NCI-H446 treated with DMSO at 0.1 percent for 48 hours (cell line): Measurements from ENCODE around the gene RHOH.

Experiments used
- DNase-seq: peaks from one replicate; lab custom pipeline; 2025; lab: John Stamatoyannopoulos, UW

Gene RHOH

DNA sequence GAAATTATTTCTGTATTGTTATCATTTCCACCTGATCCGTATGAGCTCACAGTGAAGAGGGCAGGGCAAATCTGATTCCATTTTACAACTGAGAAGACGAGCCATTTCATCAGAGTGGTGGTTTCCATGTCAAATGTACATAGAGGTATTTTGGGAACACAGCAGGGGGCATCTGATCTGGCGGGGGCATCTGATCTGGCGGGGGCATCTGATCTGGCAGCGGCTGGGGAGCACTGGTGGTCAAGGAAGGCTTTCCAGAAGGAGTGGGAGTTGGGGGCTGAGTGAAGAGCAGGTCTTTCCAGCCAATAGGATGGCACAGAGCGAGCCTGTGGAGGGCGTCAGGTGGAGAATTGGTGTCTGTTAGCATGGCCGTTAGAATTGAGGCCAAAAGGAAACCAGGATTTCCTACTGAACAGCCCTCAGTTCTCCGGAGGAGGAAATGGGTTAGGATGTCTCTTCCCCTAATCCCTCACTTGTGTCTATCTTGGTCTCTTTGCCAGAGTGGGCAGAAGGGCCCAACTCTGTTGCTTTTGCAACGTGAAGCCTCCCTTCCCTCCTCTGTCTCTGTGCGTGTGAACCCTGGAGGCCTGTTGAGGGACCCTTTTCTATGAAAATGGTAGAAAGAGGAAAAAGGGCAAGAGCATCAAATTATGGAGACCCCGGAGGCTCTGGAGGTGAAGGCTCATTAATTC lies 41.3 kb downstream of the RHOH start:
- DNase-seq: no peak

GRCh38 chr4:40238700-40239548 lies 42.1 kb downstream of the RHOH start:
- DNase-seq: no peak

- no peak for DNase-seq
Observed at GRCh38 chr4:40240040-40240653, 43.3 kb downstream of the RHOH start.

DNA sequence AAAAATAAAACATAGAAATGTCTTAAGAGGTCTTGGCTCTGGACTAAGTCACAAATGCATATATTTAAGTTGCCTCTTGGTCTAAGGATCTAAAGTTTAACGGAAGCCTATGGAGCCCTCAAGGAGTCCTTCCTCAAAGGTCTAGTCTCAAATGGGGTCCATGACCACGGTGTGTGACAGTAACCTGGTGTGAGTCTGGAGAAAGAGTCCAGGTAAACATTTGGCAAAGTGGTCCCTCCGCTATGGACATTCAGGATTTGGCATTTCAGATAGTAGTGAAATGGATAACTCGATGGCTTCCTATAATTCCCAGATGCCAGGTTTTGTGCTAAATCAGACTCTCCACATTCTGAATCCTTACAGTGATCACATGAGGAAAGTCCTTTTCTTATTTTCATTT lies 44.2 kb downstream of the RHOH start:
- DNase-seq: no peak

DNA sequence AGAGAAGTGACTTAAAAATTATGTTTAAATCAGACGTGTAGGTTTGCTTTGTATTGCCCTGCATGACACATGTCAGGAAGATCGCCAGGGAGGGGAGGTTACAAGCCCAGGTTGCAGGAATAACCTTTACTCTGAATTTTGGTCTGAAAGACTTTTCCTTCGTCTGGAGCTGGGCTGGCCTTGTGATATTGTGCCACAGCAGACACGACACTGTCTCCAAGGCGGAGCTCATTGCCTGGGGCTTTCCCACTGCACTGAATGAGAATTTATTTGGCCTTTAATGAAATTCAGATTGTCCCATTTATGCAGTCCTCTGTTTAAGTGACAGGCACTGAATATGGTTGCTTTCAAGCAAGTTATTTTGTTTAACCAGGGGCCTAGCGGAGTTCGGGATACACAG lies 45.1 kb downstream of the RHOH start:
- no peak for DNase-seq

GRCh38 chr4:40243386-40243948 lies 46.6 kb downstream of the RHOH start:
- no peak for DNase-seq

DNA sequence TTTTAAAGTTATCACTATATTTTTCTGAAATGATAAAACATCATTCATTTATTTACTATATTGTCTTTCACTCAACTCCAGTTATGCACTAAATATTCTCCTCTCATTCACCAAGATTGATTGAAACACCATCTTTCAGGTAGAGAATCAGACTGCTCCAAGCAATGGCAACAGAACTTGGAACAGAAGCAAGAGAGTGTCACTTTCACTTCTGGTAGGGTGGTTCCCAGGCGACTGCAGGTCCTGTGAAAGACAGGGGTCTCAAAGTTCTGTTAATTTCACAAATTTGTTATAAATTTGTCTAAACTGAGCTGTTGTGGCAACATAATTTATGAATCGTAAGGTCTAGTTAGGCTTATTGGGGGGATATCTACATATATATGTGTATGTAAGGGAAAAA lies 47.8 kb downstream of the RHOH start:
- DNase-seq: no peak

DNA sequence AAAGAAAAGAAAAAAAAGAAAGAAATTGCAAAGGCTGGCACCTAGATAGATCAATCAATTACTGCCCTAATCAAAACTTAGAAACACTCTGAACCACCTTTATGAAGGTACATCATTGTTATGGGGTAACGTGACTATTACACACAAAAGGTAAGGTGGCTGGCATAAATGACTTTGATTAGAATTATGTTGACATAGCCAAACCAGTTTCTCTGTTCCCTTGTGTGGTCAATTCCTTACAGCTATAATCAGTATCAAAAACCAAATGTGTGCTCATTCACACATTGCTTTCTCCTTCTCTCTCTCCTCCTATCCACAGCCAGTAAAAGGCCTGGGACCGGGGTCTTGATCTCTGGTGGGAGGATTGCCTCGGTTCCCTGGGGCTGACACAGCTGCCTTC lies 48.7 kb downstream of the RHOH start:
- DNase-seq: no peak

DNA sequence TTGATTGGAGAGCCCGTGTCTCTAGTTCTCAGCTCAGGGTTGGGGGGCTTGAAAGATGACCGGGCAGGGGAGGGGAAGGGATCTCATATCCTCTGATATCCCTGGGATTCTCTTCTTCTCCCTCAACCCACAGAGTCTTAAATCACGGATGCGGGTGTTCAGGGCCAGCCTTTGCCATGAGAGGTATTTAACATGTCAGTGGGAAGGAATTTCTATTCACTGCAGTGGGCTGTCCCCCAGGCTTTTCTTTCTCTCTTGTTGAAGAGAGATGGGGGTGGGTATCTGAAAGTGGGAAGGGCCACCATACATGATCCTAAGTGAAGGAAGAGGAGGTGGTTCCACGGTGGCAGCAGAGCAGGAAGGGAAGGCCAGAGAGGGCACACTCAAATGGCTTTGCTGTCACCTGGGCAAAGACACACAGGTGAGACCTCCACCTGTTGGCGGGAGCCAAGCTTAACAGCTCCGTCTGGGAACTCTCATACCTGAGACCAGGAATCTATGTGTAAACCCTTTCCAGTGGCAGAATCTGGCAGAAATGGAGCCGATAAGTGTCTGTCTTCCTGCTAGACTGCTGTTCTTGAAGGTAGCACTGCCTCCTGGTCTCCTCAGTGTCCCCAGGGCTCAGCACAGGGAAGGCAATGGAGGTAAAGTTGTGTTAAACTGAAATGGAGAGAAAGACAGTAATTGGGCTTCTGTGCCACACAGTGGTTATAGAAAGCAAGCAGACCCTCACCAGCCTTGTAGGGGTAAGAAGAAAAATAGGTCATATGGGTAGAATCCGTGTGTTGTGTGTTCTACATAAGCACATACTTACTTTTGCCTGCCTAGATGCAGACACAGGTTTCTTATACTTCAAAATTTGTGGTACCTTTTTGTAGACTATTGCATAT lies 49.4 kb downstream of the RHOH start:
- DNase-seq: no peak

DNA sequence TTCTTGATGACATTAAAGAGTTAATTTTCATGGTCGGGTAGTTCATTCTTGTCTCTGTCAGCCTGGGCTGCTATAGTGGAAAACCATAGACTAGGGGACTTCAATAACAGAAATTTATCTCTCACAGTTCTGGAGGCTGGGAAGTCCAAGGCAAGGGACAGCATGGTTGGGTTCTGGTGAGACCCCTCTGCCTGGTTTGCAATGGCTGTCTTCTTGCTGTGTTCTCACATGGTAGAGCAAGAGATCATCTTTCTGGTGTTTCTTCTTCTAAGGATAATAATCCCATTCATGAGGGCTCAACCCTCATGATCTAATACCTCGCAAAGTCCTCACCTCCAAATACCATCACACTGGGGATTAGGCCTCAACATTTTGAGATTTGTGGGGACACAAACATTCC lies 50.1 kb downstream of the RHOH start:
- no peak for DNase-seq

DNA sequence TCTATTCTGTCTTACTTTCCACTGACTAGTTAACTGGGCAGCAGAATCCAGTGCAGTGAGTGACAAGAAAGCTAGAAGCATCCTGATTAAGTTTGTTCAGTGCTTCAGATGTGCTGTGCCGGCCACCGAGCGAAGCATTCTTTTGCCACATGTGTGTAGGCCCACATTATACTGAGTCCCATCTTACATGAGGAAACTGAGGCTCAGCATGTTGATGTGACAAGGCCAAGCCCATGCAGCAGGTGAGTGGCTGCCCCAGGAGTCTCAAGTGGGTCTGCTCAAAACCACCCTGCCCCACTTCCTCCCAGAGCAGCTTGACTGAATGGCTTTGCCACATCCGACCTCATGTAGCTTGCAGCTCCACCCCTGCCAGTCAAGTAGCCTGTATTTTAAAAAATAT lies 50.5 kb downstream of the RHOH start:
- no peak for DNase-seq

GRCh38 chr4:40251366-40251765 lies 54.5 kb downstream of the RHOH start:
- no peak for DNase-seq

DNA sequence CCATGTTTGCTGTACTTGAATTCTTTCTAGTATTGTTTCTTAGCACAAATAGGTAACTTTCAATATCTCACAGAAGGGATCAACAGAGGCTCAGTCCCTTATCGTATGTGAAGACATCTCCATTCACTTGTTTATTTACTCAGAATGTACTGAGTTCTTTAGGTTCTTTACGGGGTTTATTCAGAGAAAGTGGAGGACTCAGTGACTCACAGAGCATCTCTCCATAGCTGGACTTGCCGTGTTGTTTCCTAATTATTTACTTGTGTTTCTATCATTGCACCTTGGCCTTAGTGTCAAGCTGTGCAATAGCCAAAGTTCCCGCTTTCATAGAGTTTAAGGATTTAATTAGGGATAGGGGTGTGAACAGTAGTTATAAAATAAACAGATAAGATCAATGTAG lies 57.1 kb downstream of the RHOH start:
- no peak for DNase-seq

DNA sequence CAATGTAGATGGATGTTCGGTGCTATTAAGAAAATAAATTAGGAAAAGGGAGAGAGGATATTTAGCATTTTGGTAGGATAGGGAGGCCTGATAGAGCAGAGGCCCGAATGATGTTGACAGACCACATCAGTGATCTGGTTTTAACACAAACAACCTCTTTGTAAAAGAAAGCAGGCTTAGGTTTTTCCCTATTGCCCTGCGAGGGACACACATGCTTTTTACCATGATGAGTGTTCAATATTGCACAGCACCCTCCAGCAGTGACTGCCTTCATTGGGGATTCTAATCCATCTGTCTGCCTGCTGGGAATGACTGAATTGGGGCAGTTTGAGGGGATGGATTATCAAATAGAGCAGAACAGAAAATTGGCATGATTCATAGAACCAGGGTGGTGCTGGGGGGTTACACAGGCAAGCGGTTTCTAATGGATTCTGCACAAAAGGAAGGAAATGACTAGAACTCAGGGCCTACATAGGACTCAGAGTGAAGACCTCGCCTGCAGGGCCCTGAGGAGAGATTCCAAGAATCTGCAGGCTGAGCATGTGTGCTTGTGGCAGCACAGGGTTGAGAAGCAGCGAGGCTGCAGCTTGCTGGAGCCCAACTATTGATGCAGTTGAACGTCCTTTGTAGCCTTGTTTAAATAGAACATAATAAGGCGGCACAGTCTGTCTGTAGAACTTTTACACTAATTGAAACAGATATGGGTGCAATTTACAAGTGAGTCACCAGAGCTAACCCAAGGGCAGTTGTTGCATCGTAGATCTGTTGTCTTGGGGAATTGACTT lies 58.0 kb downstream of the RHOH start:
- no peak for DNase-seq

- no peak for DNase-seq
Observed at GRCh38 chr4:40255393-40256281, 58.8 kb downstream of the RHOH start.

GRCh38 chr4:40256329-40256728 lies 59.5 kb downstream of the RHOH start:
- DNase-seq: no peak

DNA sequence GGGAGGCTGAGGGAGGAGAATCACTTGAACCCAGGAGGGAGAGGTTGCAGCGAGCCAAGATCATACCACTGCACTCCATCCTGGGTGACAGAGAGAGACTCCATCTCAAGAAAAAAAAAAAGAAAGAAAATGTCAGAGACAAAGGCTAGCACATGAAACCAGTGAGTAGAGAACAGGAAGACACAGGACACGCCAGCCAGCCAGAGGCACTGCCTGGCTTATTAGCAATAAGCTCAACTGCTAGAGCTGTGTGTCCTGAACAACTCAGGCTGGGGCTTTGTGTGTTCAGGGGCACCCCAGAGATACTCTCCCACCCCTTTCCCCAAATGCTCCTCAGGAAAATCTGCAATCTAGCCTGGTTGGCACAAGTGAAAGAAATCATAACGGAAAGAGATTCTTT lies 60.0 kb downstream of the RHOH start:
- DNase-seq: no peak

- no peak for DNase-seq
Observed at GRCh38 chr4:40258627-40259026, 61.8 kb downstream of the RHOH start.

GRCh38 chr4:40261231-40262076 lies 64.6 kb downstream of the RHOH start:
- DNase-seq: no peak
